Measurements from ENCODE around the gene MALAT1. TPM values are rescaled to one million over a fixed set of nuclear protein-coding genes. Genes with fewer than 3 reads are reported as not detected.

Gene MALAT1
- total and polyA plus RNA-seq, 2 of the 13 experiments (the other 11 are each of a cell fraction or from before 2014, with no cell fraction given), result 143 to 1,237 TPM

- TF ChIP-seq ZNF773 (CRISPR knock-in tag; IDR thresholded peaks at IDR 0.05; ENCODE audit: borderline replicate concordance) (no peak), FOSL2 (CRISPR knock-in tag; IDR thresholded peaks at IDR 0.05) (peak; percentile 71), HMGXB4 (CRISPR knock-in tag; IDR thresholded peaks at IDR 0.05; ENCODE audit: borderline replicate concordance in 1 of 2, low read depth in 1 of 2) (peak; percentile 81 to 91), ZNF850 (CRISPR knock-in tag; conservative IDR thresholded peaks at IDR 0.05) (no peak), HMG20B (CRISPR knock-in tag; conservative IDR thresholded peaks at IDR 0.05) (no peak), ASH2L (IDR thresholded peaks at IDR 0.05; ENCODE audit: insufficient read length, low read depth, low read length) (peak; percentile 18), CBX2 (IDR thresholded peaks at IDR 0.05; ENCODE audit: low read depth, low read length) (no peak), CBX2 (CRISPR knock-in tag; IDR thresholded peaks at IDR 0.05; ENCODE audit: low read depth) (no peak), GATAD1 (CRISPR knock-in tag; IDR thresholded peaks at IDR 0.05) (no peak), BORCS8-MEF2B (CRISPR knock-in tag; IDR thresholded peaks at IDR 0.05) (peak; percentile 87), MAFG (CRISPR knock-in tag; IDR thresholded peaks at IDR 0.05) (no peak), IRF2 (CRISPR knock-in tag; IDR thresholded peaks at IDR 0.05) (peak; percentile 44), ZNF160 (CRISPR knock-in tag; IDR thresholded peaks at IDR 0.05) (peak; percentile 21; the same call in 1 of the 2 replicates), ZNF841 (CRISPR knock-in tag; IDR thresholded peaks at IDR 0.05; ENCODE audit: borderline replicate concordance) (no peak), PITX1 (CRISPR knock-in tag; IDR thresholded peaks at IDR 0.05) (peak; percentile 56; the same call in 1 of the 2 replicates), ZNF468 (CRISPR knock-in tag; IDR thresholded peaks at IDR 0.05) (no peak), ZNF234 (CRISPR knock-in tag; conservative IDR thresholded peaks at IDR 0.05) (no peak), ZNF691 (CRISPR knock-in tag; IDR thresholded peaks at IDR 0.05; ENCODE audit: borderline replicate concordance, low read depth) (peak; percentile 66; the same call in 1 of the 2 replicates), ZNF207 (IDR thresholded peaks at IDR 0.05; ENCODE audit: borderline replicate concordance) (no peak), ZMAT3 (CRISPR knock-in tag; conservative IDR thresholded peaks at IDR 0.05) (peak; percentile 67; the same call in 1 of the 2 replicates), ZNF232 (CRISPR knock-in tag; IDR thresholded peaks at IDR 0.05; ENCODE audit: borderline replicate concordance) (no peak; the same call in 1 of the 2 replicates), NR1H2 (CRISPR knock-in tag; IDR thresholded peaks at IDR 0.05; ENCODE audit: borderline replicate concordance, low read depth) (no peak), ZNF75D (CRISPR knock-in tag; IDR thresholded peaks at IDR 0.05; ENCODE audit: borderline replicate concordance) (no peak), BCL3 (CRISPR knock-in tag; IDR thresholded peaks at IDR 0.05) (peak; percentile 68; the same call in 1 of the 2 replicates), ZNF598 (CRISPR knock-in tag; IDR thresholded peaks at IDR 0.05; ENCODE audit: borderline replicate concordance) (no peak)
Observed at GRCh38 chr11:65497141-65498041, 1.5 kb upstream of the MALAT1 start (continued).

All from HepG2 (cell line).